Thyroid gland (tissue), 4 donors: Measurements from ENCODE around the gene SPATC1L.

Experiments
- CTCF ChIP-seq, 6 experiments: fragments of 200-600 bp in 3 of 6; fragments of 450-650 bp in 3 of 6; sonication (generic) in 3 of 6; IDR thresholded peaks; one replicate each; pipeline ENCODE4 v1.5.1; 2016 to 2019; ENCODE audit warnings: antibody characterized with exemption in 6 of 6, mild to moderate bottlenecking in 2 of 6, inconsistent platforms in 1 of 6, moderate library complexity in 1 of 6
- POLR2A ChIP-seq, 2 donors: fragments of 450-650 bp; IDR thresholded peaks; one replicate each; pipeline ENCODE4 v1.6.1; 2017; ENCODE audit warnings: antibody characterized with exemption in 2 of 2, mild to moderate bottlenecking in 2 of 2, moderate library complexity in 1 of 2

DNA sequence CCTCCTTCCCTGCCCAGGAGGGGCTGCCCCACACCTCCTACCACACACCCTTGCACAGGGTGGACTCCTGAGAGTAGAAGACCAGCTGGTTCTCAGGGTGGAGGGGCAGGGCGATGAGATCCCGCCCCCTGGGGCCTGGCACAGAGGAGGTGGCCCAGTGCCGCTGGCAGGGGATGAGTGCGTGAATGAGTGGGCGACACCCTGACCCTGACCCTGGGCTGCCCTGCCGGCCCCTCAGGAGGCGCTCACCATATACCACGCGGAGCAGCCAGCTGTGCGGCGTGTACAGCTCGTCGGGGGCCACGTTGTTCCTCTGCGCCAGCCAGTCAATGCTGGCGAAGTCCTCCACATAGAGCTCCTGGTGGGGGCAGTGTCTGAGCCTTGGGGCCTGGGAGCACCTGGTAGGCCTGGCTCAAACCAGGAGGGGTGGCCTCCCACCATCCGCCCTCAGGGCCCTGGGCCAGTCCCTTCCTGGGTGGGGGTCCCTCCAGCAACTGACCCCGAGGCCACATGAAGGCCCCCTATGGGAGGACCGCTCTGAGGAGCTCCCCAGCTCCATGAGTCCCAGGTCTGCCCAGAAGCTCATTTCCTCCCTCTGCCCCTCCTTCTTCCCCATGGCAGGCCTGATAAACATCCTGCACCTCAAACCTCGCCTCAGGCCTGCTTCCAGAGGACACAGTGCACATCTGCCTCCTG is 31.3 kb upstream of the SPATC1L start:
- no peak for TF ChIP-seq CTCF (IDR thresholded peaks at IDR 0.05)
- no peak for TF ChIP-seq POLR2A (IDR thresholded peaks at IDR 0.05)
